GM06990 (cell line): Measurements from ENCODE around the gene DGKD.

Experiments used
- DNase-seq: peaks from one replicate; pipeline ENCODE4 v3.0.0-alpha.2; 2011; ENCODE audit not compliant: insufficient read length; ENCODE audit errors: extremely low read depth
- H3K27me3 ChIP-seq: replicated peaks from 2 replicates; pipeline ENCODE4 v1.6.0; 2011; ENCODE audit warnings: low read length; ENCODE audit not compliant: control insufficient read depth, insufficient read depth
- H3K36me3 ChIP-seq: 2 replicates; pipeline ENCODE4 v1.5.1; 2011; ENCODE audit warnings: low read length; ENCODE audit not compliant: control insufficient read depth, insufficient read depth
- H3K4me3 ChIP-seq: replicated peaks from 2 replicates; pipeline ENCODE4 v1.5.1; 2011; ENCODE audit warnings: low read depth, mild to moderate bottlenecking, control low read depth, low read length
- CTCF ChIP-seq: IDR thresholded peaks from 2 replicates; pipeline ENCODE4 v1.5.1; 2011; ENCODE audit warnings: low read length, control low read depth, mild to moderate bottlenecking, inconsistent platforms; ENCODE audit not compliant: insufficient read depth, poor library complexity, severe bottlenecking

DGKD gene

GRCh38 chr2:233469261-233470010 is 115.1 kb downstream of the DGKD start:
- Histone ChIP-seq H3K36me3 (peaks cover 48% of the 10 kb centered on the region), H3K4me3 (no peak overlapping the region), H3K27me3 (no peaks in the 10 kb centered on the region)
- no peak for DNase-seq
- TF ChIP-seq CTCF, result no peak

DNA sequence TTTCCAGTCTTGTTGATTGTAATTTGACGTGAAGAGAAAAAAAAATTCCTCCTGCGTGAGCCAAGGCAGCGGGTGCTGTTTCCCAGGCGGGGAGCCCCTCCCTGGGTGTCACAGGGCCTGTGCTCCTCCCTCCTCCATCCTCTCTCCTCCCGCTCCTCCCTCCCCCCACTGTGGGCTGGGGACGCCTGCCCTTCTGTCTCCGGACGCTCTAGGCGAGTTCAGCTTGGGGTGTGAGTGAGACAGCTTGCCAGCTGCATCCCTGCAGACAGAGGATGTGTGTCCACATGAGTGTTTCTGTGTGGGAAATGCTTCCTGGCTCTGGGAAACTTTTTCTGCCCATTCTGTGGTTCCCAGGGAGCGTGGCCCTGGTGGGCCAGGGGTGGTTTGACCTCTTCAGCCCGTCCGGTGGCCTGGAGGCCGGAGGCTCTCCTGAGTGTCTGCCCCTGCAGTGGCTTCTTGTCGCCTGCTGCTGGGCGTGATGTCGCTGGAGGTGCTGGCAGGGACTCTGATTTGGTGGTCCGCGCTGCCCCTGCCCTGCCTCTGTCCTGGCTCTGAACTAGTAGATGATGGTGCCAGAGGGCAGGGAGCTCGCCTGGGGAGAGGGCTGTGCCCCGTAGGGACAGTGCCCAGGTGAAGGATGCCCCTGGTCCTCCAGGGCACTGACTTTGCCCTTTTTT is 115.9 kb downstream of the DGKD start:
- Histone ChIP-seq H3K27me3 (no peaks in the 10 kb centered on the region), H3K4me3 (no peak overlapping the region), H3K36me3 (peaks cover 43% of the 10 kb centered on the region)
- no peak for TF ChIP-seq CTCF
- no peak for DNase-seq

- DNase-seq, result no peak
- H3K27me3 ChIP-seq, result no peaks in the 10 kb centered on the region
- H3K36me3 ChIP-seq, result peaks cover 44% of the 10 kb centered on the region
- no peak for TF ChIP-seq CTCF
- H3K4me3 ChIP-seq, result no peak overlapping the region
Measured at GRCh38 chr2:233470839-233471238, 116.5 kb downstream of the DGKD start.

GRCh38 chr2:233471291-233472035 is 117.2 kb downstream of the DGKD start:
- Histone ChIP-seq H3K4me3 (no peak overlapping the region), H3K36me3 (peaks cover 48% of the 10 kb centered on the region), H3K27me3 (no peaks in the 10 kb centered on the region)
- DNase-seq, result no peak
- no peak for TF ChIP-seq CTCF

DNA sequence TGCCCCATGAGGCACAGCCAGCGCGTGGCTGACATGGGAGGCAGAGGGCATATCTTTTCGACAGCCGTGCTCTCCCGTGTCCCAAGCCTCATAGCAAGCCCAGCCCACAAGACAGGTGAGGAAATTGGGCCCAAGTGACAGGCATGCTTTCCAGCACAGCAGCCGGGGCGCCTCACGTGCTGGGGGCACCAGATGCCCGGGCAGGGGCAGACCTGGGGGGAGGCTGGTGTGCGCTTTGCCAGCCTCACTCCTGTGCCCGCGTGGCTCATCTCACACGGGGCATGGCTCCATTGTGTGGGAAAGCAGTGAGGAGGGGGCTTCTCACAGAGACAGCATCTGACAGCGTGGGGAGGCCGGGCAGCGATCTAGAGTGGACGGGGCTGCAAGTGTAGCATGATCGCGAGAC is 119.1 kb downstream of the DGKD start:
- no peak for TF ChIP-seq CTCF
- H3K36me3 ChIP-seq, result peaks cover 39% of the 10 kb centered on the region
- H3K27me3 ChIP-seq, result no peaks in the 10 kb centered on the region
- no peak overlapping the region for H3K4me3 ChIP-seq
- DNase-seq, result no peak
